RPMI7951 (cell line): Measurements from ENCODE around the gene PAPOLB. TPM values are rescaled to one million over a fixed set of nuclear protein-coding genes. Genes with fewer than 3 reads are reported as not detected.

Experiments
- DNase-seq: peaks from one replicate; pipeline ENCODE4 v3.0.0-alpha.2; 2012; ENCODE audit warnings: low read depth
- total RNA-seq: library from RNA; depleted of rRNA; stranded (reverse); fragments of >200 nt; shearing (Covaris generic); gene quantifications from 2 replicates; pipeline ENCODE4 v1.2.3, GENCODE V29; 2014

Gene PAPOLB
- total RNA-seq, 1 experiment from 2014 or later: not detected

DNA sequence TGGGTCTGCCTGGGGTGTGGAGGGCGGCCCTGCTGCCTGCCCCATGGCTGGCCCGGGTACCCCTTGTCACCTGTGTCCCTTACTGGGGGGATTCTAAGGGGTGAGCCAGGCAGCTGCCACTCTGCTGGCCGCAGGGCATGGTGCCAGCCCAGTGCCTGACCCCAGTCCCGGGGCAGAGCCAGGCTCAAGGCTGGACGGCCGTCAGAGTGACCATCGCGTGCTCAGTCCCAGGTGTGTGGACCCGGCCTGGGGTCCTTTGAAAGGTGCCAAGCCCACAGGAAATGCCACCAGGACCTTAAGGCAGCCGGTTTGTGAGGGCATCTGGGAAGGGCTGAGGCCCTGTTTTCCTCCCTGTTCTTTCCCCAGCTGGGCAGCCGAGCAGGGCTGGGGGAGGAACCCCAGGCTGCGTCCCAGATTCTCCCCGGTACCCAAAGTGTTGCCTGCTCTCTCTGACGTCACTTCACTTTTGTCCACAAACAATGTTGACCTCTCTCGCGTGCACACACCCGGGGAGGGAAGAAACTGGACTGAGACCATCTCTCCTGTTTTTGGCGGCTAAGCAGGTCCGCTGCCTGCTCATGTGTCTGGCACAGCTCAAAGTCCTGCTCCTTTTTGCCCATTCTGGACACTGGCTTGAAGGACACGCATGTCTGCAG is 37.6 kb downstream of the PAPOLB start:
- no peak for DNase-seq

DNA sequence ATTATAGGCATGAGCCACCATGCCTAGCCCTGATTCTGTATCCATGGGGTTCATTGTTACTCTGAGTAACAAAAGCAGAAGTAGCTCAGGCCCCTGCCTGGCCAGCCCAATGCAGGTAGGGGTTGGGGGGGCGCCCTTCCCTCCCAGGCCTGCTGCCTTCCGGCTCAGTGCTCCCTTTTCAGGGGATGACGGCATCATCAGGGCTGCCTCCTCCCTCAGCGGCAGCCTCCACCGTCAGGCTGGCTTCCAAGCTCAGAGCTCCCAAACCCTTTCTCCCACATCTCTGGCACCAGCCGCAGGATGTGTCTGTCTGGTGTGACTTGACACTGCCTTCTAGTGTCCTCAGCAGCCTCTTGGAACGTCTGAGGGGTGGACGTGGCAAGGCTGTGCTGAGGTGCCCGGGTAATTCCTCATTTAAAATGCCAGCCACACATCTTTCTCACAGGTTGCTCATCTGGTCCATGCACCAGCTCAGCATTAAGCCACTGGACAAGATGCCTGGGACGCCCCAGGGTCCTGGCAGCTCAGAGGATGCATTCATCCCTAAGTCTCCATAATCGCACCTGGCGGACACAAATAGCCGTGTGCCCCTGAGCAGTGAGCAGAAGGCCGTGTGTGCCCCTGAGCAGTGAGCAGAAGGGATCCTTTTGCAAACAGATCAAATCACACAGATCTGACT is 38.2 kb downstream of the PAPOLB start:
- DNase-seq: no peak

DNA sequence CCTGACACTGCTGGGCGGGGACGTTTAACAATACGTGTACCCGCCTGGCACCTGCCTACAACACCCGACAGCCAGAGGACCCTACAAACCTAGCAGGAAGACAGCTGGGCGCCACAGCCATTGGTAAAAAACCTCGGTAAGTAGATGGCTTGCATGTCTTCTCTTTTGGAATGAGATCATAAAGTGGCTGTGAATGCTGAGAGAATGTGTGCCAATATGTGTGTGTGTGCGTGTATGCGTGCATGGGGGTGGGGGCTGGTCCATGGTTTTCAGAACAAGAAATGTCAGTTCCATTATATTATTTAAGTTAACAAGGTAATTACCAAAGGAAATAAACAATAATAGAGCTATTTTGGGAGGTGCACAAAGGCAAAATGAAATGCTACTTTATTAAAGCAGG is 39.2 kb downstream of the PAPOLB start:
- DNase-seq: no peak

DNA sequence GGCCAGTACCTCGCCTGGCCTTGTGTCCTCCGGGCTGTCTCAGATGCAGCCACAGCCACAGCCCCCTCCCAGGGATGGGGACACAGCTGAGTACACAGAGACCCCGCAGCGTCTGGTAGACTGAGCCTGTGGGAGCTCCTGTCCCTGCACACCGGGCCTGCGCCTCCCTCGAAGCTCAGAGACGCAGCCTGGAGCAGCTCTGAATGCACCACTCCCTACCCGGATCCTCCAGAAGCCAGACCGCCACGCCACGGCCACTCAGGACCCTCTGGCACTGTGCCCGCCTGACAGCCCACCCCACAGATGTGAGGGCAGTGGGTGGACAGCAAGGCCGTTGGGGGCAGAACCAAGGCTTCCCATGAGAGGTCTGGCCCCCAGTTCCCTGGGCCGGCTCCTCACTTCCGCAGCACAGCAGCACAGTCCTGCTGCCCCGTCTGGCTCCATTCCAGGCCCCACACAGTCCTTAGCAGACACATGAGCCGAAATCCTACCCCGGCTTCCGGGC is 40.8 kb downstream of the PAPOLB start:
- no peak for DNase-seq

DNA sequence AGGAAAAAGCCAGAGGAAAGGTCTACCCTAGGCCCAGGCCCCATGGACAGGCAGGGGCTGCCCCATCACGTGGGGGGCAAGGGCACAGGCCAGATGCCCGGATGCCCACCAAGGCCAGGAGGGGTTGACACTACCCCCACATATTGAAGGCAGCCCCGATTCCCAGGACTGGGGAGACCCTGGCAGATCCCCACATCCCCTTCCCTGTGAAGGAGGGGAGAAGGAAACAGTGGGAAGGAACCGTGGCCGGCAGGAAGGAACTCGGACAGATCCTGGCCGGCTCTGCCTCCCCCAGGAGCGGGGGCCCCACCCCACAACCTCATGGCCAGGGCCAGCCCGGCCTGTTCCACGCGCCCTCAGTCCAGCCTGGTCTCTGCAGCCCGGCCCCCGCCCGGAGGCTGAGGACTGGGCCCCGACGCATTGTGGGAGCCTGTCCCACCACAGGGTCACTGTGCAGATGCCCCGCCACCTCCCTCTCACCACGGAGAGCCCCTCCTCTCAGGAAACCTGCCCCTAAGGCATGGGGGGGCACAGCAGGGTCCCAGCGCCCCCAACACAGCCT is 41.3 kb downstream of the PAPOLB start:
- no peak for DNase-seq

DNA sequence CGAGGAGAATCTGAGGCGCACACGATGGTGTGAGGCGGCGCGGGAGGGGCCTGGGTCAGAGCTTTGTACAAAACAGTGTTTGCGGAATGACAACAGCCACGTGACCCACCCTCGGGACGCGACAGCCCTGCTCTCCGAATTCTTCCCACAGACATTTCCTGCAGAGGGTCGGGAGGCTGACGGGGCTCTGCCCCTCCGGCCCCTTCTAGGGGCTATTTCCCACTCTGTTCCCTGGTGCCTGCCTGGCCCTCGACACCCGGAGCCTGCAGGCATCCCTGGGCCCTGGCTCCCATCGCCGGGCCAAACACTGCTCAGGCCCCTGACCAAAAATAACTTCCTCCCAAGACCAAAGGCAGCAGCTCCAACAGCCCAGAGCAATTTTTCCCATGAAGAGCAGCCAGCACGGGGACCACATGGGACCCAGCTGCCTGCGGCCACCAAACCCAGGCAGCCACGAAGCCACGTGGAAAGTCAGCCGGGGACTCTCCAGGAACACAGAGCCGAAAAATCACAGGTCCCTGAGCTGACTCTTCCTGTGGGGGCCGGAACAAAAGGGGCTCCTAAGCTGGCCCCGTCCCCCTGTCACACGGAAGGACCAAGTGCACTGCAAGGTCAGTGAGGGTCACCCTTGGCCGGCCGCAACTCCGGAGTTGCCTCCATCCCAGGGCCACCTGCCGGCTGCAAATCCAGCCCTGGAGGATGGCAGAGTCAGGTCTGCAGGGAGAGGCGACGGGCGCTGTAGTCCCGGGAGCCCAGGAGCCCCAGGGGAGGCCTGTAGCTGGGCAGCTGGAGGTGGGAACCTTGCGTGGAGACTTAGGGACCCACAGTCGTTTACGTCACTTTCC is 42.0 kb downstream of the PAPOLB start:
- DNase-seq: no peak

DNA sequence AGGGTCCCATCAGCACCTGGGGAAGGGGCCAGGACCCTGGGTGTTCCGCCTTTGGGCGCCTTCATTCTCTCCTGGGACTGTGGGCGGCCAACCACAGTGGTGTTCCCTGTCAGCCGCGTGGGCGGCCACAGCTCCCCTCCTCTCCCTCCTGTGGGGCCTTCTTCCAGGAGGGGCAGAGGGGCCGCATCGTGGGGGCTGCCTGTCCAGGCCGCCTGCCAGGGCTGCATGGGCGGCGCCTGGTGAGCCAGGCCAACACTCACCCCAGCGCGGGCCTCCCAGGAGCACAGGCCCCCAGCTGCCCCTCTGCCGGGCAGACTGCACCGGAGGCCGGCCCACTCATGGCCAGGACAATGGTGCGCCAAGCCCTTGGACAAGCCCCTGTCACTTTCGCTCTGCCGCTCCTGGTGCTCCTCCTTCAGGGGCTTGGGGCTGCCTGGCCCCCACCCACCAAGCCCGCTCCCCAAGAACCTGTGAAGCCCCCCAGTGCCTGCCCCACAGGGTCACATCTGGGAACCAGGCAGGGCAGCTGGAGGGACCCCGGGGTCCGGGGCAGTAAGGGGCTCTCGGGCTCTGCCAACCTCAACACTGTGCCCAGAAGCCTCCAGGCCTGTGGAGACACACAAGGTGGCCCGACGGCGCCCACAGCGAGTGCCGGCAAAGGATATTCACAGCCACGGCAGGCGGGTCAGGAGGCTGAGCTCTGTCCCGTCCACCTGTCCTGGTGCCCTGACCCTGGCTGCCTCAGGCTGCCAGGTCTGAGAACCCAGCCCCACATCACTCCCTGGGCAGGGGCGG is 43.6 kb downstream of the PAPOLB start:
- no peak for DNase-seq

DNA sequence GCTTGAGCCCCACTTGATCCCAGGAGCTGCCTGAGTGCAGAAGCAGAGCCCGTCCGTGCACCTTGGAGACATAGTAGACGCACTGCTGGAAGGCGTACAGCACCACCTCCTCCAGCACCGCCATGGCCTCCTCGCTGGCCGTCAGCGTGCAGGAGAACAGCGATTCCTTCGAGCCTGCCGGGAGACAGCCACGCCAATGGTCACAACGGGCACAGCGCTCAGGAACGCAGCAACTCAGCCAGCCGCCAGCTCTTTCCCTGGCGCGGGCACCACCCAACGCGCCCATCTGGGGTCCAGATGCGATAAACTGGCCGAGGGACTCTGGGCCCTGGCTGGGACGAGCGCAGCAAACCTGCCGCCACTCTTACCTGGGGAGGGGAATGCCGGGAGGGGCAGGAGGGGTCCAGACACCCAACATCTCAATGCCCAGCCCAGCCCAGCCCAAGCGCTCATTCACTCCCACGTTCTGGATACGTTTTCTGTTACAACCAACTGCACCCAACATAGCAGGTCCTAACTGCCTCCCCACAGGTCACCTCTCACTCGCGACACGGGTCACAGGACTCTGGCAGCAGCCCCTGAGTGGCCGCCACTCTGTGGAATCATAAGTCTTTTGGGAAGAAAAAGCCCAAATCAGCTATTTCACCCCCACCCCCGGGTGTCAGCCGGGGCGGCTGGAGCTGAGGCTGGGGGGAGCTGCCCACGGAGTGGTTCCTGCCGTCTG is 44.5 kb downstream of the PAPOLB start:
- DNase-seq: no peak

DNA sequence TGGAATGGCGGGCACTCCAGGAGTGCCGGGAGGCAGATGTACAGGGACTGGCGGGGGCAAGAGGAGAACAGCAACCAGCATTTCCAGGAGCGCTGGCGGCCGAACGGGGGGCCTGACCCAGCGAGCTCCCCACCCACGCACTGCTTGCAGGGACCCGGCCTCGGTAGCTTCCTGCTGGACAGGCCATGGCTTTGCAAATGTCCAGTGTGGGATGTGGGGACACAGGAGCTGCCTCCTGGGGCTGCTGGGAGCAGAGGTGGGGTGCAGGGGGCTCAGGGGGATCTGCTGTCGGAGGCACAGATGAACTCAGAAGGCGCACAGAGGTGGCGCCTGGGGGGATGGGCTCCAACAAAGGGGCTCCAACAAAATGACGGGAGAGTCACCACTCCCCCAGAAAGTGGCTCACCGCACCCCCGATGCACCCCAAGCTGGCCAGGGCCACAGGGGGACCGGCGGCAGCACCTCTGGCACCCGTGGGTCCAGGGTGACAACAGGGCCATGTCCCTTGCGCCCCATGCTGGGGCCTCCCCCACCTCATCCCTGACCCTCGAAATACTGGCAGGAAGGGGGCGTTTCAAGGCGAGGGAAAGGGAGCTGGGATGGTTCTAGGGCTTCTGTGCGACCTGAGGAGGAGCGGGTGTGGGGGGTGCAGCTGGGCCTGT is 45.3 kb downstream of the PAPOLB start:
- DNase-seq: no peak

DNA sequence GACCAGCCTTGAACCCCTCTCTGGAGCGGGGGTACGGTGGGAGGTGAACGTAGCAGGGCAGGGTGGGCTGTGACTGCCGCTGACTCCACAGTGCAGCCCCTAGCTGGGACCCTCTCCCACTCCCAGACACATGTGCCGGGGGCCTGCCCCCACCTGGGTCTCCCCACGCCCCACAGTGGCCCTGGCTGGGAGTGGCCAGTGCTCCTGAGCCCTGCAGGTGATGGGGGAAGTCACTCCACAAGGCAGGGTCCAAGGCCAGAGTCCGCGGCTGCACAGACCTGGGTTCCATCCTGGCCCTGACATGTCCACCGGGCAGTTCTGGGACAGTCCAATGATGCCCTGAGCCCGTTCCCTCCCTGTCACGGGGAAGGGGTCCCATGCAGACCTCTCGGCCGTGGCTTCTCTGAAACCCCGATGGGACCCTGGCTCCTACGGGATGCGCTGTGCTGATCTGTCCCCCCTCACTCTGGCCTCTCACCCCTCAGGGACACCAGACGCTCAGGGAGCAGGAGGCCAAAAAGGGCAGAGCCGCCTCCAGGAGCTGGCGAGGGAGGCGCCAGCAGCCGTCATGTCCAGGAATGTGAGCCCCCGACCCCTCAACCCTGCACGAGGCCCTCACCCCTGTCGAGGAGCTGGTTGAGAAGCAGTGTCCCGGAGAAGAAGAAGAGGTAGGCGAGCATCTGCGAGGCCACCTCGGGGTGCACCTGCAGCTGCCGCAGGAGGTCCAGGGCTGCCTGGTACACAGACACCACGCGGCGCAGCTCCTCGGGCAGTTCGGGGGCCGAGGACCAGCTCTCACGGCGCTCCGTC is 46.0 kb downstream of the PAPOLB start:
- DNase-seq: no peak

DNA sequence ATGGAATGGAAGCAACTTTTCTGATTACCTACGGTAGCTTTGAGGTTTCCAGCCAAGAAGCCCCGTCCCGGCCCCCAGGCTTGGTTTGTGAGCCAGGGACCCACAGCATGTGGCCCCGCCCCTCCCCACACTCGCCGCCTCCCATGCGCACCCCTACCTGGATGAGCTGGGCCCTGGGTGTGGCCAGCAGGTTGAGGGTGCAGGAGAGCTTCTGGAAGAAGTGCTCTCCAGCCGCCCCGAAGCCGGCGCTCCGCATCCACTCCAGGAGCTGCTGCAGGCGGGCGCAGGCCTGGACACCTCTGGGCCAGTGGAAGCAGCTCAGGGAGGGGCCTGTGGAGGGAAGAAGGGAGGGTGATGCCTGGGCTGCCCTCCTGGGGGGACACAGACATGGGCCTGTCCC is 46.7 kb downstream of the PAPOLB start:
- no peak for DNase-seq

DNA sequence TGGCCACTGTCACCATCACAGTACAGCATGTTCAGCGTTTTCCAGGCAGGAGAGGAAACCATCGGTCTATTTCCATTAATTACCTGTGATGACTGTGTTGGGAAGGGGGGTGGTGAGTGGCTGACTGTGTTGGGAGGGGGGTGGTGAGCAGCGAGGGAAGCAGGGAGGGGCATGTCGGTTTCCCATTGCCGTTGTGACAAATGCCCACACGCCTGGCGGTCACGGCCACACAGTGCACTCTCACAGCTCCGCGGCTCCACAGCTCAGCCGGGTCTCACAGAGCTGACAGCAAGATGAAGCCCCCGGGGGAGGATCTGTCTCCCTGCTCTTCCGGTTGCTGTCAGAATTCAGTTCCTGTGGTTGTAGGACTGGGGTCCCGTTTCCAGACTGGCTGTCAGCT is 47.4 kb downstream of the PAPOLB start:
- no peak for DNase-seq

DNA sequence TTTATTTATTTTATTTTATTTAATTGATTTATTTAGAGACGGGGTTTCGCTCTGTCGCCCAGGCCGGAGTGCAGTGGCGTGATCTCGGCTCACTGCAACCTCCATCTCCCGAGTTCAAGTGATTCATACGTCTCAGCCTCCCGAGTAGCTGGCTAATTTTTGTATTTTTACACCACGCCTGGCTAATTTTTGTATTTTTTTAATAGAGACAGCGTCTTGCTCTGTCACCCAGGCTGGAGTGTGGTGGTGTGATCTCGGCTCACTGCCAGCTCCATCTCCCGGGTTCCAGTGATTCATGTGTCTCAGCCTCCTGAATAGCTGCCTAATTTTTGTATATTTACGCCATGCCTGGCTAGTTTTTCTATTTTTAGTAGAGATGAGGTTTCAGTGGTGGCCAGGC is 52.2 kb downstream of the PAPOLB start:
- peak; percentile 27 for DNase-seq

DNA sequence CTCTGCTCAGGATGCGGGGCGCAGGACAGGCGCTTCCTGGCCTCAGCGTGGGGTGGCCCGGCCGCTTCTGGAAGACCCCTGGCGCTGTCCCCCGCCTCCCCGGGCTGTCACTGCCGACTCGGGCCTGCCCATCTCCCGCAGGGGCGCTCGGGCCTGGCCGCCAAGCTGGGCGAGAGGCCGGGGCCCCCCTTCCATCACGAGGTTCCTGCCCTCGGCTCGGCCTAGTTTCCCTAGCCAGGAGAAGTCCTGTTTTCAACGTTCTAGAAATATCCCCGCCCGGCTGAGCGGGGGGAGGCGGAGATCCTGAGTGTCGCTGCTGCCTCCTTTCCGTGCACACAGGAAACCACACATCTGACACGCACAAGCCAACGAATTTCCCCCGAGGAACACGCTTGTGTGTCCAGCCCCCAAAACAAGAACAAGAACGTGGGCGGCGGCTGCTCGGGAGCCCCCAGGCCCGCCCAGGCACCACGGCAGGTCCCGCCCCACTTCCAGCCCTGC is 52.7 kb downstream of the PAPOLB start:
- DNase-seq: peak; percentile 18

DNA sequence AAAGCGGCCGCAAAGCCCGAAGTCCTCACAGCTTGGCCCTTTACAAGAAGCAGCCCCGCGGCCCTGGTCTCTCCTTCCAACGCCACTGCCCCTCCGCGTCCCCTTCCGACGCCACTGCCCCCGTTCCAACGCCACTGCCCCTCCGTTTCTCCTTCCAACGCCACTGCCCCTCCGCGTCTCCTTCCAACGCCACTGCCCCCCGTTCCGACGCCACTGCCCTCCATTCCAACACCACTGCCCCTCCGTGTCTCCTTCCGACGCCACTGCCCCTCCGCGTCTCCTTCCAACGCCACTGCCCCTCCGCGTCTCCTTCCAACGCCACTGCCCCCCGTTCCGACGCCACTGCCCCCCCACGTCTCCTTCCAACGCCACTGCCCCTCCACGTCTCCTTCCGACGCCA is 53.3 kb downstream of the PAPOLB start:
- no peak for DNase-seq

DNA sequence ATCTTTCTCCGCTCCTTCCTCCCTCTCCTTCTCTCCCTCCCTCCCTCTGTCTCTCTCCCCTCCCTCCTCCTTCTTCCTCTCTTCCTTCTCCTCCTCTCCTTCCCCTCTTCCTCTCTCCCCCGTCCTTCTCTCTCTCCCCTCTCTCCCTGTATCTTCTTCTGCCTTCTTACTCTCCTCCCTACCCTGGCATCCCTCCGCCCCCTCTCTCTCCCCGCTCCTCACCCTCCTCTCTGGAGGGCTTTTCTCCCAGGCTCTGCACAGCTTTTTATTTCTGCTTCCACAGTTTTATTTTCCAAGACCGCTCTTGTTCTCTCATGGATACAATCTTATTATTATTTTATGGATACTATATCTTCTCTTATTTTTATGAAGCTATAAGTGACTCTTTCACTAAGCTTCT is 53.8 kb downstream of the PAPOLB start:
- DNase-seq: no peak
